ENCODE data around the gene NIPBL.
"Not testable (repeated sequence)": the region's sequence is repeated elsewhere in the genome, so short reads cannot be mapped to it uniquely, and the experiment has no call there.

The NIPBL gene

GRCh38 chr5:37099267-37099666, 222.7 kb downstream of the NIPBL start:
- not testable (repeated sequence) for DNase-seq

- no peak for DNase-seq
These were observed 226.7 kb downstream of the NIPBL start for GRCh38 chr5:37103302-37103701.

- DNase-seq: no peak
These were observed 232.8 kb downstream of the NIPBL start for GRCh38 chr5:37109338-37109737.

- no peak for DNase-seq
These were observed 233.6 kb downstream of the NIPBL start for GRCh38 chr5:37110135-37110534.

- DNase-seq: no peak
These were observed 235.1 kb downstream of the NIPBL start for GRCh38 chr5:37111426-37112382.

GRCh38 chr5:37112383-37112991, 235.9 kb downstream of the NIPBL start:
- DNase-seq: no peak
